MV-4-11 (cell line): Measurements from ENCODE around the gene MYO5A.
A peak's percentile ranks its signal among the peaks of the same experiment; 100 is the strongest.
"Not testable (repeated sequence)": the region's sequence is repeated elsewhere in the genome, so short reads cannot be mapped to it uniquely, and the experiment has no call there.

ENCODE experiments used
- DNase-seq: peaks from one replicate; lab custom pipeline; 2025; lab: John Stamatoyannopoulos, UW

The MYO5A gene

DNA sequence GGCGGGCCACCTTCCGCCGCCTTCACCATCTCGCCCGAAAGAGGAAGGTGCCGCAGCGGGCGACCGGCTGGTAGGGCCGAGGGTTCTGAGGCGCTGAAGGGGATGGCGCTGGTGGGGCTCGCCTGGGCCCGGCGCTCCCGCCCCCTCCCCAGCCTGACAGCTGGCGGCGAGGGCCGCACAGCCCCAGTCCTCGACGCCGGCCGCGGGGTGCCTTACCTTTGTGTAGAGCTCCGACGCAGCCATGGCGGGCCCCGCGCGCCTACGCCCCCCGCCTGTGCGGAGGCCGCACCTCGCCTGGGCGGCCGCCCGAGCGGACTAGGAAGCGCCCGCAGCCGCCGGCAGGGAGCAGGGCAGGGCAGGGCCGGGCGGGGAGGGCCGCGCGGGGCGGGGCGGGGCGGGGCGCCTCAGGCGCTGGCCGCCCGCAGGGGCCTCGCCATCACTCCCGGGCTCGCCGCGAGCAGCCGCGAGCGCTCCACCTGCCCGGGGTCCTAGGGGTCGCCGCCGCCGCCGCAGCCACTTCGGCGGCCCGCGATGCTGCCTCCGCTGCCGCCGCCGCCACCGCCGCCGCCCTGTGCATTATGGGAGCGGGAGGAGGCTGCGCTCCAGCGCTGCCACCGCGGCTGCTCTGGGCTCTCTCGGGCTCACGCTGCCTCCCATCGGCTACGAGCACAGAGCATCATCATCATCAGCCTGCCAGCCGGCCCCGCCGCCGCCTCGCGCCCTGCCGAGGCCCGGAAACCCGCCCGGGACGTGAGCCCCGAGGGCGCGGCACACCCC is at the start of gene MYO5A:
Gene MYO5A (minus strand): TSS at position 317 of the 777 bp plus-strand sequence. CDS start 74 bp downstream, at position 243.
- peak; percentile 50 for DNase-seq

DNA sequence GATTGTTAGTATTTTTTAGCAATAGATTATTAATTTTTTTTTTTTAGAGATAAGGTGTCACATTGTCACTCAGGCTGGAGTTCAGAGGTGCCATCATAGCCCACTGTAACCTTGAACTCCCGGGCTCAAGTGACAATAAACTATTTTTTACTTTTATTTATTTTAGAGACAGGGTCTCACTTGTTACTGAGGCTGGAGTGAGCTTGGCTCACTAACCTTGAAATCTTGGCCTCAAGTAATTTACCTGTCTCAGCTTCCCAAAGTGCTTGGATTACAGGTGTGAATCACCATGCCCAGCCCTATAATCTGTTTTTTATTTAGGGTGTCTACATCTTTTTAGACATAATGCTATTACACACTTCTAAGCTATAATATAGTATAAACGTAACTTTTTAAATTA is 48.0 kb upstream of the MYO5A start:
- no peak for DNase-seq

DNA sequence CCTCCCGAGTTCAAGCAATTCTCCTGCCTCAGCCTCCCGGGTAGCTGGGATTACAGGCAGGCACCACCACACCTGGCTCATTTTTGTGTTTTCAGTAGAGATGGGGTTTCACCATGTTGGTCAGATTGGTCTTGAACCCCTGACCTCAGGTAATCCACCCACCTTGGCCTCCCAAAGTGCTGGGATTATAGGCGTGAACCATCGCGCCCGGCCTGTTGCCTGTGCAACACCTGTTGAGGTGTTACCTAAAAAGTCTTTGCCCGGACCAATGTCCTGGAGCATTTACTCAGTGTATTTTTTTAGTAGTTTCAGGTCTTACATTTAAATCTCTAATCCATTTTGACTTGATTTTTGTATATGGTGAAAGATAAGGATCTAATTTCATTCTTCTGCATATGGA is 46.9 kb upstream of the MYO5A start:
- not testable (repeated sequence) for DNase-seq

DNA sequence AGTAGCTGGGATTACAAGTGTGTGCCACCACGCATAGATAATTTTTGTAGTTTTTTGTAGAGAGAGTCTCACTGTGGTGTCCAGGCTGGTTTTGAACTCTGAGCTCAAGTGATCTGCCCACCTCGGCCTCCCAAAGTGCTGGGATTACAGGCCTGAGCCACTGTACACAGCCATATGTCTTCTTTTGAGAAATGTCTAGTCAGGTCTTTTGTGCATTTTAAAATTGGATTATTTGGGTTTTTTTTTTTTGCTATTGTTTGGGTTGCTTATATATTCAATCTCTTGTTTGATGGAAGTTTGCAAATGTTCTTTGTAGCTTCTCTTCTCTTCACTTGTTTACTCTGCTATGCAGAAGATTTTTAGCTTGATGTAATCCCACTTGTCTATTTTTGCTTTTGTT is 46.4 kb upstream of the MYO5A start:
- DNase-seq = no peak

DNA sequence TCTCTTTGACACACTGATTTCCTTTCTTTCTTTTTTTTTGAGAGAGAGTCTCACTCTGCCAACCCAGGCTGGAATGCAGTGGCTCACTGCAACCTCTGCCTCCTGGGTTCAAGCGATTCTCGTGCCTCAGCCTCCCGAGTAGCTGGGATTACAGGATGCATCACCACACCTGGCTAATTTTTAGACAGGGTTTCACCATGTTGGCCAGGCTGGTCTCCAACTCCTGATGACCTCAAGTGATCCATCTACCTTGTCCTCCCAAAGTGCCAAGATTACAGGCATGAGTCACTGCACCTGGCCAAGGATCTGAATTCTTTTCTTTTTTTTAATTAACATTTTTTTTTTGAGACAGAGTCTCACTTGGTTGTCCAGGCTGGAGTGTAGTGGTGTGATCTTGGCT is 45.9 kb upstream of the MYO5A start:
- DNase-seq = not testable (repeated sequence)

DNA sequence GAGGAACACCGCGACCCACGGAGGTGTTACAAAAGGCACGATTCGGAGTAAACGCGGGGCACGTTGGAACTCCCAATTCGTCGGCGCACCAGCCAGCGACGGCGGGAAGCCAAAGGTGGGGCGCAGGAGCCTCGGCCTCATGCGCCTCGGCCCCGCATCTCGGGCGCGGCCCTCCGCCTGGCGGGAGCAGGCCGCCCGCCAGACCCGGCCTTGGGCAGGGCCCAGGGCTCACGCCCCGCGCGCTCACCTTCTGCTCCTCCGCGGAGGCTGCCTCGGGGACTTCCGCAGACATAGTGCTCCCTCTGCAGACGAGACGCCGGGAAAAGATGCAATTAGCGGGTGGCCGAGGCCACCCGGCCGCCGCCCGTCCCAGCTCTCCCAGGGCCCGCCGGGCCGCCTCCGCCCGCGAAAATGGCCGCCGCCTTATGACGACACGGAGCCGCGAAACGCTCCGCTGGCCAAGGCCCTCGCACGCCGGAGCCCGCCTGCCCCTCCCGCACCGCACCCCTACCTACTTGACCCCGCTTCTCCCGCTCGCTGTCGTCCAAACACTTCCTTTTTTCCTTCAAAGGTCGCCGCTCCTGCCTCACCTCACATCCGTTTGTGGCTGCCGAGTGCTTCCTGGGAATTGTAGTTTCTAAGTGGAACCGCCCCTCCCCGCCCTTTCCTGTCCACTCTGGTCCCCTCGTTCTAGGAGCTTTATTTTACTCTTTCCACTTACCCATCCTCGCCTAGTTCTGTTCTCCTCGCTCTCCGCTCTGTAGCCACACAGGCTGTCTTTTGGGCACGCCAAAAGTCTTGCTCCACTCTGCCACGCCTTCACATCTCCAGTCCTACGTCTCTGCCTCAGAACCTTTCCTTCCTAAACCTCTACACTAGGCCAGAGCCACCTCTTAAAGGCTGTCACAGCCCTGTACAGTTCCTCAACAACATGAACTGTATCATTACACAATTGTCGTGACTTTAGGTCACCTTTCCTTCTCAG is 40.2 kb upstream of the MYO5A start, which contains the start of gene ARPP19:
Gene ARPP19 (minus strand): TSS at position 430 of the 985 bp plus-strand sequence. CDS start 138 bp downstream, at position 292.
- DNase-seq = peak; percentile 88

DNA sequence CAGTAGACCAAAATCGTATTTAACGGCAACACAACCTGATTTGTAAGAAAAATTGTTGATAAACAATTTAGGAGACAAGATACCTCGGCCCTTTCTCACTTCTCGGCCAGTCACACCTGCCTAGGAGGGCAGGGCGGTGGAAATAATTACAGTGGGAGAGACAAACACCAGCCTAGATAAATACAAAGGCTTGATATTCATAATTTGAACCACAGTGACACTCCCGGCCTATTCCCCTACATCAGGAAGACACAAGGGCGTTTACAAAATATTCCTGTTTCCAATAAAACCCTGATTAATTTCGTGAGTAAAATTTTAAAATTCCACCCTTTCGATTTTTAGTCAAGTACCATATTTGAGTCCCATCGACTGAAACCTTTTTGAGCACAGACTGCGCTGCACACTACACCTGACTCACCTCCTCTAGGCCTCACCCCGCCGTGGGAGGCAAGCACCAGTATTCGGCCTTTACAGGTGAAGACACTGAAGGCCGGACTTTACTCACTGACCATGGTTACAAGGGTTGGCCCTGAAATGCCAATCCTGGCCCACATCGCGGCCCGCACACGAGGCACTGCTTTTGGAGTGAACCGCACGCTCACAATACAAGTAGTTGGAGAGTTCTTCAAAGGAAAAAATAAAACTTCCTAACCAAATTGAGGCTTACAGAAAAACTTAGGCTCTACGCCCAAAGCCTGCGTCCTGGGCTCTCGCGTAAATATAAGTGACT is 39.4 kb upstream of the MYO5A start:
- DNase-seq = no peak

DNA sequence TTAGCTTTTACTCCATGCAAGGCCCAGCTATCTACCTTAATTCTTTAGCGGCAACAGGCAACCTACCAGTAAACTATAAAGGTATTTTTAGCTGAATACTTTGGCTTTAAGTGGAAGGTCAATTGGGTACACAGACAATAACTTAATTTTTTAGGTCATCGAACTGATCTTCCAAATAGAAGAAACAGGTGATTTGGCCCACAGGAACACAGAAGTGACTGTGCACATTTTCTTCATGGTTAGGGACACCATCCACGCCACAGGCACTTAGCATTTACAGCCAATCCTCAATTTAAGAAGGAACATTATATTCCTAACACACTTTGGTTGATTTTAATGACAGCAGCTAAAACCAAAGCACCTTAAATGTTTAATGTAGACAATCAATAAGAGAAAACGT is 38.2 kb upstream of the MYO5A start:
- DNase-seq = no peak

DNA sequence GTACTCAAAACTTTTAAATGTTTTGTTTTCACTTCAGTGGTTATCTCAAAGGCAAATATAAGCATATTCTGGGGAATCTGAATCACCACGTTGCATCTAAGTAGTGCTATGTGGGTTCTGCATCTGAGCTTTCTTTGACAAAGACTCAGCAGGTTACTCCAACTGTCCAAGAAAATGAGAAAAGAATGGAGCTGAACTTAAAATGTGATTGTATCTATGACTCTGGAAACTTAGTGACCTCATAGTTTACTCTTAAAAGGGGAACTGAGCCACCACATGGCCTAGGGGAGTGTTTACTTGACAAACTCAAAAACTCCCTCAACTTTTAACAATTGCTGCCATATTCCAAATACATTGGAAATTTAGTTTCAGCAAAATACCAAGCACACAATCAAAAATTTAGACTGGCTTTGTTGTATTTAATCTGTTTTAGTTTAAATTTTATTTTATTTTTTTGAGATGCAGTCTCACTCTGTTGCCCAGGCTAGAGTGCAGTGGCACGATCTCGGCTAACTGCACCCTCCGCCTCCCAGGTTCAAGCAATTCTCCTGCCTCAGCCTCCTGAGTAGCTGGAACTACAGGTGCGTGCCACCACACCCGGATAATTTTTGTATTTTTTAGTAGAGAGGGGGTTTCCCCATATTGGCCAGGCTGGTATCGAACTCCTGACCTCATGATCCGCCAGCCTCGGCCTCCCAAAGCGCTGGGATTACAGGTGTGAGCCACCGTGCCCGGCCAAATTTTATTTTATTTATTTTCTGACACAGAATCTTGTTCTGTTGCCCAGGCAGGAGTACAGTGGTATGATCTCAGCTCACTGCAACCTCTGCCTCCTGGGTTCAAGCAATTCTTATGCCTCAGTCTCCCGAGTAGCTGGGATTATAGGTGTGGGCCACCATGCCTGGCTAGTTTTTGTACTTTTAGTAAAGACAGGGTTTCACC is 37.0 kb upstream of the MYO5A start:
- peak; percentile 70 for DNase-seq

DNA sequence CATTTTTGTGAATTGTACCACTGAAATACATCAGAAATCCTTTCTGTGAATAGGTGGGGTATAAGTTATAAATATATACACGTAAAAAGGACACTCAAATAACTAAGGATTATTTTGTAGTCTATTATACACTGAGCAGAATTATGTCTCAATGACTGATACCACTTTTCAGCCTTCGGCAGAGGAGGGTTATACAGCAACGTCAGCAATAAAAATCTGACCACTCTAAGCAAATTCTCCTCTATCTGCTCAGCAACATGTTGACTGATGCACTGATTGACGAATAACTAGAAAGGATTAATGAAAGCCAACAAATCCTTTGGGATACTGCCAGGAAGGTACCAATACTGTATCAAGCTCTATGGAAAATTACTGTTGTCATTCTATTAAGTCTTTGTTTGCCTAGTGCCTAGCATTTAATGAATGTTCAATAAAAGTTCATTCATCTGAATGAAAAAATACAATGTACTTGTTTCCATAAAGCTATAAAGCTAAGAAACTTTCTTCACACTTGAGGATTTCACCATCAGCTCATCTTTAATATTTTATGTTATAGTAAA is 34.9 kb upstream of the MYO5A start:
- no peak for DNase-seq

DNA sequence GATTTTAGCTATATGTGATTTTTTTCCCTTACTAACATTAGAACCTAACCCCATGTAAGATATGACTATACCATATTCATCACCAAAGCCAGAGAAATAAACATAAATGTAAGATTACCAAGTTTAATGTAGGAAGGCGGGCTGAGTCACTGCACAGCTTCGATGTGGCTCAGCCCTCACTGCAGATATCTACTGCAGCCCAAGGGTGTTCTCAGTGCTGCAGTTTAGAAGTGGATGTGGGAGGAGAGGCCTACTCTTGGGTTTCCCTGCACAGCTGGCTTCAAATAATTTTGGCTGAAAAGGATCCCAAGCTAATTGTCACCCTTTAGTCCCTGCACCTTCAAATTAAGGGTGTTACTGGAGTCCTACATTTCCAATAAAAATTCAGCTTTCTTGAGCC is 30.9 kb upstream of the MYO5A start:
- DNase-seq = no peak

DNA sequence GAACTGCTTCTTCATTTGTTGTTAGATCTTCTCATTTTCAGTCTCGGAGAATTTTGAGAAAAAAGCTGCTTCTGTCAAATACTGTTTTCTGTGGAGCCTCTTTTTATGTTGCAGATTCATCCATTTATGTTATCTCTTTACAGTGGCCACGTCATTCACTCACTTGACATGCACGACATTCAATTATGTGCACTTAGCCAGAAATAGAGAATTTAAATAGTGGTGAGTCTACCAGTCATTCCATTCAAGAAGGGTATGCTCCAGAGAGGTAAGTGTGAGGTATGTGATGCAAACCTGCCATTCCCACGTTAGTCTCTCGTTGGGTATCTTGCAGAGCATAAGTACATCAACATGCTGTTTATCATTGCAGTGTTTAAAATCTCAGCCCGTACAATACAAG is 30.3 kb upstream of the MYO5A start:
- DNase-seq = no peak

DNA sequence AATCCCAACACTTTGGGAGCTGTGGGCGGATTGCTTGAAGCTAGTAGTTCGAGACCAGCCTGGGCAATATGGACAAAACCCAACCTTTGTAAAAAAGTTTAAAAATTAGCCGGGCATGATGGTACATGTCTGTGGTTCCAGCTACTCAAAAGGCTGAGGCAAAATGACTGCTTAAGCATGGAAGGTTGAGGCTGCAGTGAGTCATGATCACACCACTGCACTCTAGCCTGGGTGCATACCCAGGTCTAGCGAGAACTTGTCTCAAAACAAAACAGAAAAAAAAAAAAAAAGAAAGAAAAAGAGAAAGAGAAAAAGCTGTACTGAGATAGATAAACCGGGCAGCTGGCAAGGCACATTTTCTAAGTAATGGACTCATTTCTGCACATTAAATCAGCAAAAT is 29.5 kb upstream of the MYO5A start:
- peak; percentile 67 for DNase-seq

DNA sequence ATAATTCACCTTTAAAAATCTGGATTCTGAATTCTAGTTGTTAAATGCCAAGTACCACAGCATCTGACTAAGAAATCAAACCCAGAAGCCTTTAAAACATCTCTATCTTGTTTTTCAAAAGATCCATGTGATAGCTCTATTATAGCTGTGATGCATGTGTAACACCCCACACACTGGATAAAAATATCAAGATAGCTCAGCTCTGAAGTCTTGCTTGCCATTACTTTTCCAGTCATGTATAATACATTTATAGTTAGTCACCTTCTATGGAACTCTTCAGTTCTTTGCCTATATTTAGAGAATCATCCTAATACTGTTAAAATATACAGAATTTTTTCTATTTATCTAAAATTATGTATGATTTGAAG is 28.6 kb upstream of the MYO5A start:
- DNase-seq = no peak

DNA sequence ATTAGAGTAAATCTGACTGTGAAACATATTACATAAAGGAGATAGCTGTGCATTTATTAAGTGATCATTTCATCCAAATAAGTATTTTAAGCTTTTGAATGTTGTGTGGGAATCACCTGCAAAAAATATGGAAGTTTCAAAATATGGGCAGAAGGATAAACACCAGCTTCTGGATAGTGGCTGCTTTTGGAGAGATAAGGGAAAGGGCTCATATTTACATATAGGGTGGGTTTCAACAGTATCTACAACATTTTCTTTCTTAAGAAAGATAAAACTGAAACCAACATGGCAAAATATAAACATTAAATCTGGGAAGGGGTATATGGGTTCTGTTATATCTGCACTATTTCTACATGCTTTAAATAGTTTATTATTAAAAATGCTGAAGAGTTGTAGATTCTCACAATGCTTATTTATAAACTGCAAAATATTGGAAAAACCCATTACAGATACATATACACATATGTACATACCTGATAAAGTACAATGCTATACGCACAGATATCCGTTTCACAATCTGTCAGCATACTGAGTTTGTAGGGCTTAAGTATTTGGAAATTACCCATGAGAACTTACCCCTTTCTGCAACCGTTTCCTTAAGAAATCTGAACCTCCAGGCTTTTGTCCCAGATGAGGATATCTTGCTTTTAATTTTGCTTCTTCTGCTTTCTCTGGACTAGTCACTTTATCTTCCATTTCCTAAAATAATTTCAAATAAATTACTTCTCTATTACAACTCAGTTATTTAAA is 28.0 kb upstream of the MYO5A start:
- no peak for DNase-seq

DNA sequence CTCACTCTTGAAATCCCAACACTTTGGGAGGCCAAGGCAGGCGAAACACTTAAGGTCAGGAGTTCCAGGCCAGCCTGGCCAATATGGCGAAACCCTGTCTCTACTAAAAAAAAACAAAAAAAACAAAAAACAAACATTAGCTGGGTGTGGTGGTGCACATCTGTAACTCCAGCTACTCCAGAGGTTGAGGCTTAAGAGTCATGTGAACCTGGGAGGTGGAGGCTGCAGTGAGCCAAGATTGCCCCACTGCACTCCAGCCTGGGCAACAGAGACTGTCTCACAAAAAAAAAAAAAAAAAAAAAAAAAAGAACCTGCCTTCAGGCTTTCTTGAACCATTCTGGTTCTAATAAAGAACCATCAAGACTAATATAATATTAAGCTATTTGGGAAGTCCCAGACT is 23.6 kb upstream of the MYO5A start:
- peak; percentile 24 for DNase-seq

DNA sequence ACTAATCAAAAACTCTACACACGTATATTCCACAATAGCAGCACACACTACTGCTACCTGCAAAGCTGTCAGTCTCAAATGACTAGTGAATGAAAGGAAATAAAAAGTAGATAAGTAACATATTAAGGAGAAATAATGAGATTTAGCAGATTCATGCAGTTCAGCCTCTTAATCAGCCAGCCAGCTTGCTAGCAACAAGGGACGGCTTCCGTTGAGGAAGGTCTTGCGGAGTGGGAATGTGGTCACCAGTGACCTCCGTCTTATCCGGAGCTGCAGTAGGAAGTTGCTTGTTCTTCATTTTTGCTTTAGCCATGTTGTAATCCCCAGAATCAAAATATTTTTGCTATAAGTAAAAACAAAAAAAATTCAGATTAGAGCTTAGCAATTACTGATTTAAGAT is 23.1 kb upstream of the MYO5A start:
- peak; percentile 84 for DNase-seq

DNA sequence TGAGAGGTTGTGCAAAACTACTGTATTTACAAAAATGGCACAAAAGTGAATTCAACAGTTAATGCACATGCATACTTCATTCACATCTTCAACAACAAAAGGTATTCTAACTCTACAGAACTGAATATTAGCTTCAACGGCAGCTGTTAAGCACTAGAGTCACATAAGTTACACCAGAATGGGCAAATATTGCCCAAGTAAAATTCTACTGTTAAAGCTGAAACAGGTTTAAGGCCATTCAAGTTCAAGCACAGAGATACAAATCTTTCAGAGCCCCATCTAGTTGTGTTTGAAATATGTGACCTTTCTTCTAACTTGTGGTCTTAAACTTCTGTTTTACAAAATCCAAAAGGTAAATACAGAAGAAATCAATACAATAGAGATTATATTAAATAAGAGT is 22.5 kb upstream of the MYO5A start:
- not testable (repeated sequence) for DNase-seq

DNA sequence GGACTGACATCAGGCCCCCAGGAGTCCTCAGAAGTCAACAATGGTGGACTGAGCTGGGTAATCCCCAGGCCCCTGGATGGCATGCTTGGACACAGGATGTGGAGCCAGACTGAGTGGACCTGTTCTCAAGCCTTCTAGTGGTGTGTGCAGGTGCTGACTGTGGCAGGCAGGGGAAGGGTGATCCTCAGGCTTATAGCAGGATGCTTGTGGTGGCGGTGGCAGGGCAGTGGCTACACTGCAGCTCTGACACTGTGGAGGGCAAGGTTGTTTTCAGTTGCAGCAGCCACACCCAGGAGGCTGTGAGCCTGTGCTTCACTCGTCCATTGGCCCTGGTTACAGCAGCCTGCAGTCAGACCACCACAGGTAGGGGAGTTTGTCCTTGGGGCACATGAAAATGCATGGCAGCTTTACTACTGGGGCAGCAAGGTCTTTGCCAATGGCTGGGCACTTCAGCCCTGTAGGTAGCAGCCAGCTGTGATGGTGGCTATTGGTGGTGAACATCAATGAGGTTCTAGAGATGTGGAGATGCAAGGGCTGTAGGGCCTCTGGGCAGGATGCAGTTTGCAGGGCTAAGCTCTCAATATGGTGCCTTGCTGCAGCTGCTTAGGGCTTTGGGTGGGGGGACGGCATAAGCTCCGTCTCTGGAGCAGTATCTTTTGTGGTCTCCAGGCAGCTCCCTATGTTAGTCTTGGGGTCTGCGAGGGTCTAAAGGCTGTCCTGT is 17.5 kb upstream of the MYO5A start:
- no peak for DNase-seq
